ENCODE data around the gene AK6. TPM values are rescaled to one million over a fixed set of nuclear protein-coding genes. Genes with fewer than 3 reads are reported as not detected.

The AK6 gene
- polyA plus RNA-seq, 1 experiment, result 11.6 TPM

GRCh38 chr5:69317391-69317790 lies 51.9 kb downstream of the AK6 start:
- no peak for DNase-seq (ENCODE audit: low read depth)
- H3K36me3 ChIP-seq (ENCODE audit: control insufficient read depth, insufficient read depth, low read length), result no peaks in the 10 kb centered on the region; the same call in 1 of the 2 replicates
- CTCF ChIA-PET, result interaction anchor here (1.1 kb wide), 1 partner anchor 18 kb away, joined by 5 read pairs; no protein-coding TSS in a partner anchor
- TF ChIP-seq CTCF (IDR thresholded peaks at IDR 0.05; ENCODE audit: insufficient read depth, low read depth, low read length), result no peak
- POLR2A ChIA-PET, result no interaction called here
- H3K27me3 ChIP-seq (ENCODE audit: control insufficient read depth, insufficient read depth, low read length), result no peaks in the 10 kb centered on the region
- H3K4me3 ChIP-seq (ENCODE audit: low read depth, low read length), result no peak overlapping the region

- Histone ChIP-seq H3K36me3 (ENCODE audit: control insufficient read depth, insufficient read depth, low read length) (no peaks in the 10 kb centered on the region; the same call in 1 of the 2 replicates), H3K27me3 (ENCODE audit: control insufficient read depth, insufficient read depth, low read length) (no peaks in the 10 kb centered on the region), H3K4me3 (ENCODE audit: low read depth, low read length) (no peak overlapping the region)
- ChIA-PET CTCF (interaction anchor here (0.8 kb wide), 1 partner anchor 19 kb away, joined by 4 read pairs; no protein-coding TSS in a partner anchor), POLR2A (interaction anchor here (0.7 kb wide), 1 partner anchor 1139 kb away, joined by 3 read pairs; no protein-coding TSS in a partner anchor)
- TF ChIP-seq CTCF (IDR thresholded peaks at IDR 0.05; ENCODE audit: insufficient read depth, low read depth, low read length), result no peak
- no peak for DNase-seq (ENCODE audit: low read depth)
Observed at GRCh38 chr5:69315972-69316371, 53.3 kb downstream of the AK6 start.

- Histone ChIP-seq H3K4me3 (ENCODE audit: low read depth, low read length) (no peak overlapping the region), H3K27me3 (ENCODE audit: control insufficient read depth, insufficient read depth, low read length) (no peaks in the 10 kb centered on the region), H3K36me3 (ENCODE audit: control insufficient read depth, insufficient read depth, low read length) (no peaks in the 10 kb centered on the region; the same call in 1 of the 2 replicates)
- CTCF ChIA-PET, result interaction anchor here (1.0 kb wide), 1 partner anchor 21 kb away, joined by 3 read pairs; no protein-coding TSS in a partner anchor
- TF ChIP-seq CTCF (IDR thresholded peaks at IDR 0.05; ENCODE audit: insufficient read depth, low read depth, low read length), result no peak
- POLR2A ChIA-PET, result no interaction called here
- DNase-seq (ENCODE audit: low read depth), result no peak
Observed at GRCh38 chr5:69313428-69313827, 55.9 kb downstream of the AK6 start.

GRCh38 chr5:69312459-69313160 lies 56.7 kb downstream of the AK6 start:
- no peak for TF ChIP-seq CTCF (IDR thresholded peaks at IDR 0.05; ENCODE audit: insufficient read depth, low read depth, low read length)
- Histone ChIP-seq H3K36me3 (ENCODE audit: control insufficient read depth, insufficient read depth, low read length) (no peaks in the 10 kb centered on the region; the same call in 1 of the 2 replicates), H3K27me3 (ENCODE audit: control insufficient read depth, insufficient read depth, low read length) (no peaks in the 10 kb centered on the region), H3K4me3 (ENCODE audit: low read depth, low read length) (no peak overlapping the region)
- ChIA-PET POLR2A (no interaction called here), CTCF (no interaction called here)
- DNase-seq (ENCODE audit: low read depth), result no peak

GRCh38 chr5:69309380-69309779 lies 59.9 kb downstream of the AK6 start:
- H3K4me3 ChIP-seq (ENCODE audit: low read depth, low read length), result no peak overlapping the region
- H3K27me3 ChIP-seq (ENCODE audit: control insufficient read depth, insufficient read depth, low read length), result no peaks in the 10 kb centered on the region
- ChIA-PET CTCF (no interaction called here), POLR2A (no interaction called here)
- DNase-seq (ENCODE audit: low read depth), result no peak
- H3K36me3 ChIP-seq (ENCODE audit: control insufficient read depth, insufficient read depth, low read length), result no peaks in the 10 kb centered on the region
- no peak for TF ChIP-seq CTCF (IDR thresholded peaks at IDR 0.05; ENCODE audit: insufficient read depth, low read depth, low read length)
